GM12891 (cell line): ENCODE data around the gene ARHGAP21.

Experiments used
- PAX5 ChIP-seq: IDR thresholded peaks from 2 replicates; pipeline ENCODE4 v1.6.1; 2011; ENCODE audit warnings: low read length, moderate library complexity, mild to moderate bottlenecking; ENCODE audit not compliant: insufficient read depth, severe bottlenecking
- POLR2A ChIP-seq: IDR thresholded peaks from 2 replicates; pipeline ENCODE4 v1.6.1; 2011; ENCODE audit warnings: low read depth, low read length, control low read depth
- POLR2AphosphoS5 ChIP-seq: IDR thresholded peaks from 2 replicates; pipeline ENCODE4 v1.6.1; 2011; ENCODE audit warnings: low read depth, low read length, control low read depth
- SPI1 ChIP-seq: IDR thresholded peaks from 2 replicates; pipeline ENCODE4 v1.6.1; 2011; ENCODE audit warnings: low read depth, low read length, control low read depth
- TAF1 ChIP-seq: IDR thresholded peaks from 2 replicates; pipeline ENCODE4 v1.6.1; 2011; ENCODE audit warnings: low read depth, low read length, control low read depth

DNA sequence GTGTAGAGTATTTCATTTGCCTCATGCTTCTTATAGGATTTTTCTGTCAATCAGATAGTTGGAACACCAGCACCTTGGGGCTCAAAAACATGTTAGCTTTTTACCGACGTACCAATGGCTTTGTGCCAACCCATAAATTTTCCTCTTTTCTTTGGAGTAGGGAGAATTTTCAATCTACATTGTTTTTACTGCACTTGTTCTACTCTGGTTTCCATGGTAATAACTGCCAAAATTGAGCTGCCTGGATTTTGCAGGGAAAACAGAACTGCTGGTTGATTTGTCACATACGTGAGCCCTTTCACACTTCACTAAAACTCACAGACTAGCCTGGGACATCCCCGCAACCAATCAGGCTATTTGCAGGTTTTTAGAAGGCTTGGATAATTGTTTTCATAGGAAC lies 189.7 kb downstream of the ARHGAP21 start:
- TF ChIP-seq POLR2A (no peak), POLR2AphosphoS5 (no peak), PAX5 (no peak), SPI1 (no peak), TAF1 (no peak)
